Ascending aorta (tissue), 2 donors: Measurements from ENCODE around the gene PPP3R1. TPM values are rescaled to one million over a fixed set of nuclear protein-coding genes. Genes with fewer than 3 reads are reported as not detected.
"Not testable (repeated sequence)": the region's sequence is repeated elsewhere in the genome, so short reads cannot be mapped to it uniquely, and the experiment has no call there.

Experiments used
- DNase-seq, 2 donors: peaks; one replicate each; pipeline ENCODE4 v3.0.0-alpha.2; 2019; ENCODE audit warnings: low spot score in 2 of 2
- H3K27ac ChIP-seq, 2 donors: fragments of 200-600 bp; sonication (generic); one replicate each; pipeline ENCODE4 v1.5.1; 2016 to 2017; ENCODE audit warnings: mild to moderate bottlenecking in 1 of 2
- H3K27me3 ChIP-seq: fragments of 200-600 bp; sonication (generic); one replicate; pipeline ENCODE4 v1.5.1; 2017
- H3K36me3 ChIP-seq, 2 donors: fragments of 200-600 bp; sonication (generic); one replicate each; pipeline ENCODE4 v1.5.1; 2016
- H3K4me1 ChIP-seq, 2 donors: fragments of 200-600 bp; sonication (generic); one replicate each; pipeline ENCODE4 v1.5.1; 2016 to 2017; ENCODE audit warnings: mild to moderate bottlenecking in 1 of 2
- H3K4me3 ChIP-seq, 2 donors: fragments of 200-600 bp; sonication (generic); one replicate each; pipeline ENCODE4 v1.5.1; 2016 to 2017; ENCODE audit warnings: mild to moderate bottlenecking in 1 of 2
- H3K9me3 ChIP-seq, 2 donors: fragments of 200-600 bp; sonication (generic); one replicate each; pipeline ENCODE4 v1.5.1; 2016
- intact Hi-C: fragments of 100-400 bp; cut with DNase I; formaldehyde crosslinking; loops from one replicate; pipeline ENCODE4 v1.15.1; 2023
- total RNA-seq: library from RNA; depleted of rRNA; stranded (reverse); fragments of >200 nt; gene quantifications from one replicate; pipeline ENCODE4 v1.1.0, GENCODE V29; 2016
- TF ChIP-seq, protein P1 (sequence below), 3 experiments: fragments of 200-600 bp in 2 of 3; fragments of 450-650 bp in 1 of 3; sonication (generic) in 2 of 3; IDR thresholded peaks; one replicate each; pipeline ENCODE4 v1.5.1; 2016 to 2019; ENCODE audit warnings: antibody characterized with exemption in 3 of 3, mild to moderate bottlenecking in 1 of 3, moderate library complexity in 1 of 3

The PPP3R1 gene
- total RNA-seq, 1 donor from 2014 or later, result 16.8 TPM

DNA sequence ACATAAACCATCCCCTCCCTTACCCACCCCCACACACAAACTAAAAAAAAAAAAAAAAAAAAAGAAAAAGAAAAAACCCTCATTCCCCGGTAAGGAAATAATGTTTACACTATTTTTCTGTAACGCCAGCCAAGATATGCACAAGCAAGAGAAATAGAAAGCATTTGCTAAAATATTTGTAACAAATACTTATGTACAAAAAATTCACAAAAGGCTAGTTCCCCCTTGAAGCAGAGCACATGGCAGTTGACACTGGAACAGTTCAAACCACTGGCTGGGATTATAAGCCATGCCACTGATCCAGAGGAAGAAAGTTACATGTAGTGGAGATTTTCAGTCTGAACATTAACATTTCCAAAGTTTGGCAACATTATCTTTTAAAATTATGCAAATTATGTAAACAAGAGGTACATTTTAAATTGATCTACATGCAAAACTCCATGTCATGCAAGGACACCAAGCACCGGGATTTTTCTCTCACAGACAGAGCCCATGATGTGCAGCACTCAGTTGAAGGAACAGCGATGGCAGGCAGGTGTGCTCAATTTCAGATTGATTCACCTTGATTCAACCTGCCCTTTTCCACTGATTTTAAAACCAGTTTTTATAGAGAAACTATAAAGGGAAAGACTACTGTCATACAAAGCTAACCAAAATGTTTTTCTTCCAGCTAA is 73.2 kb downstream of the PPP3R1 start:
- Histone ChIP-seq H3K27me3 (no peaks in the 10 kb centered on the region), H3K9me3 (no peaks in the 10 kb centered on the region), H3K27ac (no peak overlapping the region), H3K4me1 (no peaks in the 10 kb centered on the region), H3K36me3 (peaks cover 7 to 31% of the 10 kb centered on the region in 2 donors), H3K4me3 (no peak overlapping the region)
- intact Hi-C loops, result no loop called here
- TF ChIP-seq, protein P1, sequence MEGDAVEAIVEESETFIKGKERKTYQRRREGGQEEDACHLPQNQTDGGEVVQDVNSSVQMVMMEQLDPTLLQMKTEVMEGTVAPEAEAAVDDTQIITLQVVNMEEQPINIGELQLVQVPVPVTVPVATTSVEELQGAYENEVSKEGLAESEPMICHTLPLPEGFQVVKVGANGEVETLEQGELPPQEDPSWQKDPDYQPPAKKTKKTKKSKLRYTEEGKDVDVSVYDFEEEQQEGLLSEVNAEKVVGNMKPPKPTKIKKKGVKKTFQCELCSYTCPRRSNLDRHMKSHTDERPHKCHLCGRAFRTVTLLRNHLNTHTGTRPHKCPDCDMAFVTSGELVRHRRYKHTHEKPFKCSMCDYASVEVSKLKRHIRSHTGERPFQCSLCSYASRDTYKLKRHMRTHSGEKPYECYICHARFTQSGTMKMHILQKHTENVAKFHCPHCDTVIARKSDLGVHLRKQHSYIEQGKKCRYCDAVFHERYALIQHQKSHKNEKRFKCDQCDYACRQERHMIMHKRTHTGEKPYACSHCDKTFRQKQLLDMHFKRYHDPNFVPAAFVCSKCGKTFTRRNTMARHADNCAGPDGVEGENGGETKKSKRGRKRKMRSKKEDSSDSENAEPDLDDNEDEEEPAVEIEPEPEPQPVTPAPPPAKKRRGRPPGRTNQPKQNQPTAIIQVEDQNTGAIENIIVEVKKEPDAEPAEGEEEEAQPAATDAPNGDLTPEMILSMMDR (IDR thresholded peaks at IDR 0.05), result no peak
- no peak for DNase-seq

DNA sequence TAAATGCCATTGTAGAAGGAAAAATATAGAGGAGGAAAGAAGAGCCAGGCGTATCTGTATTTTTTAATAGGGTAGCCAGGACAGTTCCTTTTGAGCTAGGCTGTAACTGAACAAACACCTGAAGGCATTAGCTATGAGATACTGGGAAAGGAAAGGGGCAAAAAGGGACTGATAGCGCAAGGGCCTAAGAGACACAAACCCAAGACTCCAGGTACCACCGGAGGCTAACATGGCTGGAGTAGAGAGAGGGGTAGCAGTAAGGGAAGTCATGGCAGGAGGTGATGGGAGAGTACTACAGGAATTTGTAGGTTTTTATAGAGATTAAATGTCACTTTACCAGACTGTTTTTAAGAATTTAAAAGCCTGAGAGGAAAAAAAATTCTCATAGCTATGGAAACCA is 73.9 kb downstream of the PPP3R1 start:
- Histone ChIP-seq H3K27ac (no peak overlapping the region), H3K4me3 (no peak overlapping the region), H3K36me3 (peaks cover 7 to 33% of the 10 kb centered on the region in 2 donors), H3K4me1 (no peaks in the 10 kb centered on the region), H3K27me3 (no peaks in the 10 kb centered on the region), H3K9me3 (no peaks in the 10 kb centered on the region)
- intact Hi-C loops, result no loop called here
- TF ChIP-seq, protein P1 (IDR thresholded peaks at IDR 0.05), result no peak
- DNase-seq, result no peak

DNA sequence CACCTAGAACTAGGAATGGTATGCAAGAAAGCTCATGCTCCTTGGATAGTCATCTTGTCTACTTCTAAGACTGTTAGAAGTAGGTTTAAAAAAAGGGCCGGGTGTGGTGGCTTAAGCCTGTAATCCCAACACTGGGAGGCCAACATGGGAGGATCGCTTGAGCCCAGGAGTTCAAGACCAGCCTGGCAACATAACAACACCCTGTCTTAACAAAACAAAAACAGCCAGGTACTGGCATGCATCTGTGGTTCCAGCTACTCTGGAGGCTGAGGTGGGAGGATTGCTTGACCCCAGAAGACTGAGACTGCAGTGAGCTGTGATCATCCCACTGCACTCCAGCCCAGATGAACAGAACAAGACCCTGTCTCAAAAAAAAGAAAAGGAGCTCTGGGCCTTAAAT is 74.8 kb downstream of the PPP3R1 start:
- peaks cover 7 to 38% of the 10 kb centered on the region in 2 donors for H3K36me3 ChIP-seq
- no peaks in the 10 kb centered on the region for H3K9me3 ChIP-seq
- intact Hi-C loops, result no loop called here
- no peaks in the 10 kb centered on the region for H3K27me3 ChIP-seq
- TF ChIP-seq, protein P1 (IDR thresholded peaks at IDR 0.05), result no peak
- DNase-seq, result no peak
- no peaks in the 10 kb centered on the region for H3K4me1 ChIP-seq
- H3K4me3 ChIP-seq, result no peak overlapping the region
- no peak overlapping the region for H3K27ac ChIP-seq

DNA sequence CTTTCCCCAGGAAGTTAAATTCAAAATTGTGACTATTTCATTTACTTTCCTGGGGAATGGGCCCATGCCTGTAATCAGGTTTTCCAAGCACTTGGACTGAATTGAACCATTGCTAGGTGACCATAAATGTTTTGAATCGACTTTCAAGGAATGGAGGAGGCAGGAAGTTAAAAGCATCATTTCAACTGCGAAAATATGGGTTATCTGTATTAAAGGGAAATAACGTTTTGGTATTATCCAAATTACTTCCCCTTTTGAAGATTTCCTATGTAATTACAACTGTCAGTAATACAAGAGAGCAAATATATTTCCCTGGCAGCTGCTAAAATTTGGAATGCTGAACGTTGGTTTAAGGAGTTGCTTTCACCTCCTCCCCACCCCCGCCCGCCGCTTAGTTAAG is 75.7 kb downstream of the PPP3R1 start:
- no peak overlapping the region for H3K27ac ChIP-seq
- no peak overlapping the region for H3K4me3 ChIP-seq
- TF ChIP-seq, protein P1 (IDR thresholded peaks at IDR 0.05), result no peak
- H3K27me3 ChIP-seq, result no peaks in the 10 kb centered on the region
- no peaks in the 10 kb centered on the region for H3K9me3 ChIP-seq
- peaks cover 12 to 38% of the 10 kb centered on the region in 2 donors for H3K36me3 ChIP-seq
- intact Hi-C loops, result no loop called here
- H3K4me1 ChIP-seq, result no peaks in the 10 kb centered on the region
- DNase-seq, result no peak

DNA sequence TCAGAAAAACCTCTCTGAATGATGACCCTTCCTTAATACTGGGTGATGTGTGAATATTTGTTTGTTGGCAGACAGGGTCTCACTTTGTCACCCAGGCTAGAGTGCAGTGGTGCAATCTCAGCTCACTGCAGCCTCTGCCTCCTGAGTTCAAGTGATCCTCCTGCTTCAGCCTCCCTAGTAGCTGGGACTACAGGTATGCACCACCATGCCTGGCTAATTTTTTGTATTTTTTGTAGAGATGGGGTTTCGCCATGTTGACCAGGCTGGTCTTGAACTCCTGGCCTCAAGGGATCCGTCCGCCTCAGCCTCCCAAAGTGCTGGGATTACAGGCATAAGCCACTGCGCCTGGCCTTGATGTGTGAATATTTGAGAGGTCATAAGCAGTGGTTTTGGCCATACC is 77.1 kb downstream of the PPP3R1 start:
- H3K4me3 ChIP-seq, intact Hi-C loops, DNase-seq, H3K27ac ChIP-seq, H3K4me1 ChIP-seq, H3K9me3 ChIP-seq, H3K27me3 ChIP-seq: not testable (repeated sequence)
- peaks cover 12 to 28% of the 10 kb centered on the region in 2 donors for H3K36me3 ChIP-seq

DNA sequence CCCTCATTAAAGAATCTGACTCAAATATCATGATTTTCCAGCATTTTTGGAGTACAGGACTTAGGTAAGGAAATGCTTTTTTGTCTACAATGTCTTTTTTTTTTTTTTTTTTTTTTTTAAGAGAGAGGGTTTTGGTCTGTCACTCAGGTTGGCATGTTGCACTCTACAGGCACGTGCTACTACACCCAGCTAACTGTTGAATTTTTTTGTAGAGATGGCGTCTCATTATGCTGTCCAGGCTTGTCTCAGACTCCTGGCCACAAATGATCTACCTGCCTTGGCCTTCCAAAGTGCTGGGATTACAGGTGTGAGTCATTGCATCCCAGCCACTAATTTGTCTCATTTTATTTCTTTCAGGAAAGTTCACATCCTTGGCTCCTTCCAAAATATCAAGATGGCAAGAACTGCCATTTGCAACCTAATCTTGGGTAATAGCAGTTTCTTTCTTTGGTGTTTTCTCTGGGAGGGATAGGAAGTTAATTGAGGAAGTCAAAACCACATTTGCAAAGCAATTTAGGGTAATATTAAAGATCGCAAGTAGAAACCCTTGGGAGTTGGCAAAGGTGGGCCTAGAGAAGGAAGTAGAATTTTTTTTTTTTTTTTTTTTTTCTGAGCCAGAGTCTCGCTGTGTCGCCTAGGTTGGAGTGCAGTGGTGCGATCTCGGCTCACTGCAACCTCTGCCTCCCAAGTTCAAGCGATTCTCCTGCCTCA is 79.2 kb downstream of the PPP3R1 start:
- Histone ChIP-seq H3K27me3 (no peaks in the 10 kb centered on the region), H3K27ac (no peak overlapping the region), H3K36me3 (peaks cover 9 to 27% of the 10 kb centered on the region in 2 donors), H3K9me3 (no peaks in the 10 kb centered on the region), H3K4me3 (no peak overlapping the region), H3K4me1 (no peaks in the 10 kb centered on the region)
- TF ChIP-seq, protein P1 (IDR thresholded peaks at IDR 0.05), result no peak
- DNase-seq, result no peak
- intact Hi-C loops, result no loop called here
